ENCODE results near the gene PAPOLA.

Gene PAPOLA

DNA sequence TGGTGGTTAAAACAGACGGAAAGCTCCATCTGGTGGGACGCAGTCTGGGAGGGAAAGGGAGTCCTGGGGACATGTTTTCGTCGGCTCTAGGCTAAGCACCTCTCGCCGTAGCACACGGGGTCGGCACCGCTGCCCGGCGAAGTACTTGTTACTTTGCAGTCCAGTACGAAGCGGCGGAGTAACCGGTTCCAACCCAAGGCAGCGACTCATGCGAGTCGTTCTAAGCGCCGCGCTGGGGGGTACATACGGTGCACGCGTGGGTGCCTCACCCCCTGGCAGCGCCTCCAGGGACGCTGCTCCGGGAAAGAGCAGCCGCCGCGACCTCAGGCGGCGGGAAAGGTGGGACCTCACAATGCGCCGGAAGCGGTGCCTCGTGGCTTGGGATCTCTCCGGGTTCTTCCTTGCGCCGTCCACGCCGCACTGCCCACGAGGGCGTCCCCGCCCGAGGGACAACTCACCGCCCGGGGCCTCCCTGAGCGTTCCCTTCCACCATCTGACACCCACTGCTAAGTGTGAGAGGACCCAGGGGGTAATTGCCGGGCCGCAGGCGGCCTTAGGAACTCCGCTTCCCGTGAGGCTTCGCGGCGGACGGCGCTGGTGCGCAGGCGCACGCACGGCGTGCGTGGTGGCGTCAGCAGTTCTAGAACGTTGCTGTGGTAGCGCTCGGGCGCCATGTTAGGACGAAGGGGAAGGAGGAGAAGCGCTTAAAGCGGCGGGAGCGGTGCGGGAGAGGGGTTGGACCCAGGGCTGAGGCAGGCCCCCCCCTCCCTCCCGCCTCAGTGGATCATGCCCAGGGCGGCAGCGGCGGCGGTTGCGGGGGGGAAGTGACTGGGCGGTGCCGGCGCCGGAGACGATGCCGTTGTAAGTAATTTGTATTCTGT, at the start of gene PAPOLA:
Gene PAPOLA, plus strand, starts transcription at position 643 of the 881 bp plus-strand sequence. Its CDS starts 211 bp downstream, at position 854.
- DNase-seq (ENCODE audit: extremely low spot score), result peak; percentile 95
- POLR2A ChIA-PET, result no interaction called here
- TF ChIP-seq, protein P1, sequence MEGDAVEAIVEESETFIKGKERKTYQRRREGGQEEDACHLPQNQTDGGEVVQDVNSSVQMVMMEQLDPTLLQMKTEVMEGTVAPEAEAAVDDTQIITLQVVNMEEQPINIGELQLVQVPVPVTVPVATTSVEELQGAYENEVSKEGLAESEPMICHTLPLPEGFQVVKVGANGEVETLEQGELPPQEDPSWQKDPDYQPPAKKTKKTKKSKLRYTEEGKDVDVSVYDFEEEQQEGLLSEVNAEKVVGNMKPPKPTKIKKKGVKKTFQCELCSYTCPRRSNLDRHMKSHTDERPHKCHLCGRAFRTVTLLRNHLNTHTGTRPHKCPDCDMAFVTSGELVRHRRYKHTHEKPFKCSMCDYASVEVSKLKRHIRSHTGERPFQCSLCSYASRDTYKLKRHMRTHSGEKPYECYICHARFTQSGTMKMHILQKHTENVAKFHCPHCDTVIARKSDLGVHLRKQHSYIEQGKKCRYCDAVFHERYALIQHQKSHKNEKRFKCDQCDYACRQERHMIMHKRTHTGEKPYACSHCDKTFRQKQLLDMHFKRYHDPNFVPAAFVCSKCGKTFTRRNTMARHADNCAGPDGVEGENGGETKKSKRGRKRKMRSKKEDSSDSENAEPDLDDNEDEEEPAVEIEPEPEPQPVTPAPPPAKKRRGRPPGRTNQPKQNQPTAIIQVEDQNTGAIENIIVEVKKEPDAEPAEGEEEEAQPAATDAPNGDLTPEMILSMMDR (IDR thresholded peaks at IDR 0.05; ENCODE audit: control extremely low read depth, extremely low read depth, low read depth, missing control alignments), result no peak
- CTCF ChIA-PET, result no interaction called here

DNA sequence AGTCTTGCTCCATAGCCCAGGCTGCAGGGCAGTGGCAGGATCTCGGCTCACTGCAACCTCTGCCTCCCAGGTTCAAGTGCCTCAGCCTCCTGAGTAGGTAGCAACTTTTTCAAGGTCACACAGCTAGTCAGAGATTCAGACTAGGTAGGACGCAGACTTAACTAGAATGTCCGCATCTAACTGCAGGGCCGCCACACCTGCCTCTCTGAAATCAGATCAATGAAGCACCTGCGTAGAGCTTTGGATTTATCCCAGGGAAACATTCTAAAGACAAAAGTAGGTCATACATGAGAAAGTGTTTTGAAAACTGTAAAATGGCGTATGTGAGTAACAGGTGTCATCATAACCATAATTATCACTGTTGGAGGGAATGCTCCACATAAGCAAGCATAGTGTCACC, 49.5 kb upstream of the PAPOLA start:
- ChIA-PET POLR2A (no interaction called here), CTCF (no interaction called here)
- no peak for DNase-seq (ENCODE audit: extremely low spot score)
- TF ChIP-seq, protein P1 (IDR thresholded peaks at IDR 0.05; ENCODE audit: control extremely low read depth, extremely low read depth, low read depth, missing control alignments), result no peak

DNA sequence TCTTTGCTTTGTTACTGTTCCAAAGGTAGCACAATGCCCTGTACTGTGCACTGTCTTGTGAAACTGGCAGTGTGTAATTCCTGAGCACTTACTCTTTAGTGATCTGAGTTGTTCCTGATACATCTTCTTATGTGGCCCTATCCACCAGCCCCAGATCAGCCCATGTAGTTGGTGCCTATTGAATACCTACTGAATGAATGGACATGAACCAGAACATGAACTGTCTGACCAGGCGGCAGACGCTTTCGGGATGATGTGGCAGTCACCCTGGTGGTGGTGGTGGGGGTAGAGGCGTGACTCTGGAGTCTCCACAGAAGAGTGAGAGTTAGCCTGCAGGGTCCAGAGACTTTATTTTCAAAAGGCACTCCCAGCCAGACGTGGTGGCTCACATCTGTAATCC, 46.6 kb upstream of the PAPOLA start:
- ChIA-PET CTCF (no interaction called here), POLR2A (no interaction called here)
- DNase-seq (ENCODE audit: extremely low spot score), result no peak
- TF ChIP-seq, protein P1 (IDR thresholded peaks at IDR 0.05; ENCODE audit: control extremely low read depth, extremely low read depth, low read depth, missing control alignments), result no peak

DNA sequence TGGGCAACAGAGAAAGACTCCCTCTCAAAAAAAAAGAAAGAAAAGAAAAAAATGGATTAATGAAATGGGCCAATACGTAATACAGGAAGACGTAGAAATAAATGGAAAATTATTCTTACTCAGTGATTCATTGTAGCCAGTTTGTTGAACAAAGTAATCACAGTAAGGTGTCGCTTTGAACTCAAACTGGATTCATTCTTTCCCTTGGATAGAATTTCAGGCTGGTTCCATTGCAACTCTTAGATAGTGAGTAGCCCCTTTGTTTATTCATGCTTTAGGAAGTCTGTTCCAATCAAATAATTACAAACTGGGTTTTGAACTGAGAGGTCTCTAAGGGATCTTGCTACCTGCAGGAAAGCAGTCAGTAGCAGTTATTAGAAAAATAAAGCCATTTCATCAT, 42.3 kb upstream of the PAPOLA start:
- DNase-seq (ENCODE audit: extremely low spot score), result no peak
- TF ChIP-seq, protein P1 (IDR thresholded peaks at IDR 0.05; ENCODE audit: control extremely low read depth, extremely low read depth, low read depth, missing control alignments), result no peak
- POLR2A ChIA-PET, result no interaction called here
- CTCF ChIA-PET, result no interaction called here

DNA sequence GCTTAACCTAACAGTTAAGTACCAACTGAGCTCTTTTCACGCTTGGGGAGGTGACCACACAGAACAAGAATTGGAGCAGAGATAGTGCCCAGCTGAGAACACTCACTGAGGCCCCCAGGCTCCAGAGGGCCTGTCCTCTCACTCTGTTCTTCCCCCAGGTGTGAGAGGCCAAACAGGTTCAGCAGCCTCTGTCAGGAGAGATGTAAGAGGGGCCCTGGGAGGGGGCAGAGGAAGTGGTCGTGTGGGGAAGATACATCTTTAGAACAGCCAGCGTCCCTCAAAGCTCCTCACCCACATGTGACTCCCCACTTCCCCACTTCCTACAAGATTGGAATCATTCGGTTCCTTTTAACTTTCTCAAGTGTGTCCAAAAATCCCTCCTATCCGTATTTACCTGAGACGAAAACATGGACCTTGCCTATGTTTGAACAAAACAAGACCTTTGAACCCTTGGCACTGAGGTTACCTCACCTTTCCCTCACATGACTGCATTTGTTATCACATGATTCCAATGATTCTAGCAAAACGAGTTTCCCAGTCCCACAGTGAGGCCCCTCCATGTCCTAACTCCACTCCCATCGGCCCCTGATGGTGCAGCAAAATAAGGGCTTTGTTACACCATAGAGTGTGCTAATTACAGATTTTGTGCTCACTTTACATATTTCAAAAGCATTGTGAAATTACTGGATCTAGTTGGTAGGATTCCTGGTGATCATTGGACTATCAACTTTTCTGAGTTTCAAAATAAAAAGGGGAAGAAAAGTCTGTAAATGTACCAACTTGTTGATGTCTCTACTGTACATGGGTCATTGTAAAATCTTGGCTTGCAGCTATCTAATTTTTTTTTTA, 40.0 kb upstream of the PAPOLA start:
- TF ChIP-seq, protein P1 (IDR thresholded peaks at IDR 0.05; ENCODE audit: control extremely low read depth, extremely low read depth, low read depth, missing control alignments), result no peak
- ChIA-PET POLR2A (no interaction called here), CTCF (no interaction called here)
- DNase-seq (ENCODE audit: extremely low spot score), result no peak

DNA sequence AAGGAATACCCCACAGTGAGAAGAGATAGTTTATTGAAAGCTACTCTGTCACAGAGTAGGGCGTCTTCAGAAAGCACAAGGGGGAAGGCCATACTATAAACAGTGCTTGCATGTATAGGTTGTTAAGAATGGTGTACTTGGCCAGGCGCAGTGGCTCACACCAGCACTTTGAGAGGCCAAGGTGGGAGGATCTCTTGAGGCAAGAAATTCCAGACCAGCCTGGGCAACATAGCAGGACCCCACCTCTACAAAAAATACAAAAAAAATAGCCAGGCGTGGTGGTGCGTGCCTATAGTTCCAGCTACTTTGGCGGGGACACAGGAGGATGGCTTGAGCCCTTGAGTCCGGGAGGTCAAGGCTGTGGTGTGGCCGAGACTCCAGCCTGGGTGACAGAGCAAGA, 38.0 kb upstream of the PAPOLA start:
- POLR2A ChIA-PET, result interaction anchor here (0.6 kb wide), 1 partner anchor 157 kb away, joined by 4 read pairs; no protein-coding TSS in a partner anchor
- DNase-seq (ENCODE audit: extremely low spot score), result no peak
- CTCF ChIA-PET, result no interaction called here
- TF ChIP-seq, protein P1 (IDR thresholded peaks at IDR 0.05; ENCODE audit: control extremely low read depth, extremely low read depth, low read depth, missing control alignments), result no peak
